ENCODE measurements around the gene KIF12.
"Not testable (repeated sequence)": the region's sequence is repeated elsewhere in the genome, so short reads cannot be mapped to it uniquely, and the experiment has no call there.

The KIF12 gene

DNA sequence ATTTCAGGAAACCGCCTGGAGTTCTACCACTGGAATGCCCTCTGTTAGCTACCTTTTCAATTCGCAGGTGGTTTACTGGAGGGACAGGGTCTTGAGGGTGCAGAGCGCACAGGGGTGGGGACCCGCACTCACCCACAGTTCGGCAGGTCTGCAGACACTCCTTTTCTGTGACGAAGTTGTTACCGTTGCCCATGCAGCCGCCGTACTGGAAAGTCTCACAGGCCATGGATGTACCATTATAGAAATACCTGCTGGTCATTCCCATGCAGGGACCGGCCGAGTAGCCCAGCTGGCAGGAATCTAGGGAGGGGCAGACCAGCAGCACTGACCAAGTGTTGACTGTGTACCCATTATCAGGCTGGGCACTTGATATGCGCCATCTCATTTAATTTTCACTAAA is 37.8 kb downstream of the KIF12 start:
- no peak for DNase-seq

- no peak for DNase-seq
Observed at GRCh38 chr9:114060711-114061110, 38.4 kb downstream of the KIF12 start.

DNA sequence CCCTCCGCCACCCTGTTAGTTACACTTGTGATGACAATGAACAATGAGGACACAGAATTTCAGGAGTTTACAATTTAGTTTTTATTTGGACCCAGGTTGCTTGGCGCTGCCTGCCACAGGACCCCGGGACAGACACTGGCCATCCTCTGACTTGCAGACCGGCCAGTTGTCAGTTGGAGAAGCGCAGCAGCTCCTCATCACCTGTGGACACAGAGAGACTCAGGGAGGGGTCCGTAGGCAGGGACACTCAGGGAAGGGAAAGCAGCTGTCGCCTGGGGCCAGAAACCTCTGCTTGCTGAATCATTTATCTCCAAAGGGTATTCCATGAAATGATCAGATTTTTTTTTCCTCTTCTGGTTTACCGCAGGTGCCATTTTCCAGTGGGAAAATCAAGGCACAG is 39.0 kb downstream of the KIF12 start:
- DNase-seq = no peak

DNA sequence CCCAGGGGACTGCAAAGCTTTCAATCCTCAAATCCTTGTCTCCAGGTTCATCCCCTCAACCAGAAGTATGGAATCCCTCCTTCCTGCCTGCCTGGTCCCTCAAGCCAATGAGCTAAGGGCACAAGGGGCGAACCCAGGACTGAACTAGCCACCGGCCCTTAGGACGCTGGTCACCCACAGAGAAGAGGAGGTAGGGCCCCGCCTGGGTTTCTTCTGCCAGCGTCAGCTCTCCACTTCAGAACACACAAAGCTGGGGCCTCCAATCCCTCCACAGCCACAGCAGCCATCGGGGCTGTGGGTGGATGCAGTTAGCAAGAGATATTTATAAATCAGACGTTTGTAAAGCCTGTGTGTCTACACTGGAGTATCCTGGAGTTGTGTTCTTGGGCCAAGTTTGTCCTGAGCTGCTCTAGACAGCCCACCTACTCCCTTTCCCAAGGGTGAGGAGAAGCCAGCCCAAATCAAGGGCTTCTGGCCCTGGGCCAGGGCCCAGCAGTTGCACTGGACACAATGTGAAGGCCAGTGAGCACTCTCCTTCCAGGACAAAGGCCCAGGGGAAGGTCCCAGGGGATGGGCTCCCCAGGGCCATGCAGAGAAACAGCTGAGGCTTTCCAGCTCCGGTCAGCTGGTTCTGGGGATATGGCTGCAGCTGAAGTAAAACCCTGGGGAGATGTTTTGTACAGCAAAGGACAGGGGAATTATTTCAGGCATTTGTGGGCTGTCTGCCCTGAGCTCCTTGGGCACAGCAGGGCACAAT is 39.9 kb downstream of the KIF12 start:
- no peak for DNase-seq

- DNase-seq = no peak
Observed at GRCh38 chr9:114058688-114059046, 40.4 kb downstream of the KIF12 start.

- no peak for DNase-seq
Observed at GRCh38 chr9:114057161-114057885, 41.8 kb downstream of the KIF12 start.

- no peak for DNase-seq
Observed at GRCh38 chr9:114056527-114056926, 42.6 kb downstream of the KIF12 start.

GRCh38 chr9:114055894-114056293 is 43.2 kb downstream of the KIF12 start:
- DNase-seq = no peak

GRCh38 chr9:114055061-114055460 is 44.0 kb downstream of the KIF12 start:
- DNase-seq = no peak

- DNase-seq = no peak
Observed at GRCh38 chr9:114054191-114054690, 44.9 kb downstream of the KIF12 start.

GRCh38 chr9:114053246-114054005 is 45.7 kb downstream of the KIF12 start:
- DNase-seq = no peak

DNA sequence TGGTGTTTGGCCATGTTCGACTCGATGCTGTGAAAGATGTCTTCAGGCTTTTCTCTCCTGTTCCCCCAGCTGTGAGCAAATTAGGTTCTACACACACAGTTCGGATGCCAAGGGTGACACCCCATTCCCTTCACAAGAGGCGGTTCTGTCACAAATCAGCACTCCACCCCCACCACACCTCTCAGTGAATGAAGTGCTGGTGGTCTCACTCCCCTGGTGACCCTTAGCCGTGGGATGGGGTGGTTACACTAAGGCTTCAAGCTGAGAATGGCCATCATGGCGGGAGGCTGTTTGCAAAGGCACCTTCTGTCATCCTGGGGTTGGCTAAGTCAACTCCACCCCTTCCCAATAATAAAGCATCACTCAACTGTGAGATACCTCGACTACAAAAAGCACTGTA is 47.4 kb downstream of the KIF12 start:
- DNase-seq = no peak

DNA sequence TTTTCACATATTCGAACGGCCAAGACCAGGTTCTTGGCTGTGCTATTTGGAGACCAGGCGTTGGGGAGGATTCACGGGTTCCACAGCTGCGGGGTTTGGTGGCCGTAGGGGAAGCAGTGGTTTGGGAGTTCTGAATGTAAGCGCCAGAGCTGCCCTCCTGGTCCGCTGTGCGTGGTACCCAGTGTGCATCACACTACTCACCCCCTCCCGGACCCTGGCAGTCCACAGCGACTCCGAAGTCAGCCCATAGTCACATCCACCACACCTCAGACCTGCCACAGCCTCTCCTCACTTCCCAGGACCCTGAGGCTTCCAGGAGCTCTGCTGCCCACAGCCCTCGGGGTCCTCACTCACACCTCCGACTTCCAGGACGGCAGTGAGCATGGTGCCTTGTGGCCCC is 47.8 kb downstream of the KIF12 start:
- no peak for DNase-seq

DNA sequence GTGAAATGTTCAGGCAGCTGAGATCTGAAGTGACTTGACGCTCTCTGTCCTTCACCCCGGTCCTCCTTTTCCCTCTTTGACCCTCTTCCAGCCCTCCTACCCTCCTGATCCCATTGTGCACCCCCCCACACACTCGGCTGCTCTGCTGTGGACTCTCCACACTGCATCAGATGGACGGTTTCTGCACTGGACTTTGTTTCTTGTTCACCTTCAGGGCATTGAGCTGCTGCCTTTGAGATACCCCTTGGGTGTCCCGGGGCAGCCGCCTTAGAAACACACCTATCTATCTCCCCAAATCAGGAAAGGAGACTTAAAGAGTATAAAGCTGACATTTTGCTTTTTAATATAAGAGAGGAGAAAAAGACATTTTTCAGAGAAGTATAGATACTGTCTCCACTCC is 48.4 kb downstream of the KIF12 start:
- no peak for DNase-seq

DNA sequence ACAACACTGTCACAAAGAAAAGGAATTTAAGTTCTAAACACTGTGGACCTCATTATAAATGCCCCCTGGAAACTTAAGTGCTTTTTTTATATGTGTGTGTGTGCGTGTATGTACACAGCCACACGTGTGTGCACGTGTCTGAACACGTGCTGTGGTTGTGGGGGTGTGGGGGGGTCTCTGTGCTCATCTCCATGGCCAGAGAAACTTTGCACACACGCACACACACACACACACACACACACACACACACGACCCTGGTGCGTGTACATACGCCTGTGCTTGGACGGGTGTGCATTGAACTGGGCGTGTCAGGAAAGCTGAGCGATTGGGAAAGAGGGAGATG is 48.9 kb downstream of the KIF12 start:
- DNase-seq = no peak

GRCh38 chr9:114049441-114050225 is 49.5 kb downstream of the KIF12 start:
- no peak for DNase-seq

DNA sequence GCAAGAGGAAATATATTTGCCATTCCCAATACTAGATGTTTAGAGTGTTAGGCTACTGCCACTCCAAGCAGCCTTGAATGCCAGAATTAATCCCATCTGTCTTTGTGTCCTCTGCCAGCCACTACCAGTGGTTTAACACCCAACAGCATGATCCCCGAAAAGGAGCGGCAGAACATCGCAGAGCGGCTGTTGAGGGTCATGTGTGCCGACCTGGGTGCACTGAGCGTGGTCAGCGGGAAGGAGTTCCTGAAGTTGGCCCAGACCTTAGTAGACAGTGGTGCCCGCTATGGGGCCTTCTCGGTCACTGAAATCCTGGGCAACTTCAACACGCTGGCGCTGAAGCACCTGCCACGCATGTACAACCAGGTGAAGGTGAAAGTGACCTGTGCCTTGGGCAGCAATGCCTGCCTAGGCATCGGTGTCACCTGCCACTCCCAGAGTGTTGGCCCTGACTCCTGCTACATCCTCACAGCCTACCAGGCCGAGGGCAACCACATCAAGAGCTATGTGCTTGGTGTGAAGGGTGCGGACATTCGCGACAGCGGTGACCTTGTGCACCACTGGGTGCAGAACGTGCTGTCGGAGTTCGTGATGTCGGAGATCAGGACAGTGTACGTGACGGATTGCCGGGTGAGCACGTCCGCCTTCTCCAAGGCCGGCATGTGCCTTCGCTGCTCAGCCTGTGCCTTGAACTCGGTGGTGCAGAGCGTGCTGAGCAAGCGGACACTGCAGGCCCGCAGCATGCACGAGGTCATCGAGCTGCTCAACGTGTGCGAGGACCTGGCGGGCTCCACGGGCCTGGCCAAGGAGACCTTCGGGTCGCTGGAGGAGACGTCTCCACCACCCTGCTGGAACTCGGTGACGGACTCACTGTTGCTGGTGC is 50.3 kb downstream of the KIF12 start:
- DNase-seq = no peak

- DNase-seq = no peak
Observed at GRCh38 chr9:114047717-114048116, 51.4 kb downstream of the KIF12 start.

DNA sequence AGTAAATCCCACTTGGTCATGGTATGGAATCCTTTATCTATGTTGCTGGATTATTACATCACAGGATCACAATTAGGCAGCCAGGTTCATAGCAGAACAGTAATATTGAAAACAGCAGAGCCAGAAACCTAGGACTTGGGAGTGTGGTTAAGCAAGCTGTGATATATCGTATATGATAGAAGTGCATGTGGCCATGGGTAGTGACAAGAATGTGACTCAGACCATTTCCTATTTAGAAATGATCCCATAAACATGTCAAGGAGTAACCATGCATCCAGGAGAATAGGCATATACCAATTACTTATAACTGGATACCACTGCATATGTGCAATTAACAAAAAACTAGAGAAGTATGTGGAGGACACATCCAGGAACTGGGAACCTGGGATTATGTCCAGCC is 52.2 kb downstream of the KIF12 start:
- DNase-seq = no peak

DNA sequence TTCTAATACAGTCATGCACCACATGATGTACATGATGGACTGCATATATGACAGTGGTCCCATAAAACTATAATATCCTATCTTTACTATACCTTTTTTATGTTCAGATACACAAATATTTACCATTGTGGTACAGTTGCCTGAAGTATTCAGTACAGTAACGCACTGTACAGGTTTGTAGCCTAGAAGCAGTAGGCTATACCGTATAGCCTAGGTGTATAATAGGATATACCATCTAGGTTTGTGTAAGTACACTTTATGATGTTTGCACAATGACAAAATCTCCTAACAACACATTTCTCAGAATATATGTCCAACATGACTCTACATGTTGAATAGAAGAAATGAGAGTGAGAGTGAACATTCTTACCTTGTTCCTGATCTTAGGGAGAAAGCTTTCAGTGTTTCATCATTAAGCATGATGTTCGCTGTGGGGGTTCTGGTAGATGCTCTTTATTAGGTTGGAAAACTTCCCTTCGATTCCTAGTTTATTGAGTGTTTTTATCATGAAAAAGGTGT is 52.8 kb downstream of the KIF12 start:
- DNase-seq = no peak

- DNase-seq = not testable (repeated sequence)
Observed at GRCh38 chr9:114043660-114044059, 55.4 kb downstream of the KIF12 start.
